Thyroid gland (tissue), 4 donors: Measurements from ENCODE around the gene EPB41L1.

Experiments
- POLR2A ChIP-seq, 2 donors: fragments of 450-650 bp; IDR thresholded peaks; one replicate each; pipeline ENCODE4 v1.6.1; 2017; ENCODE audit warnings: antibody characterized with exemption in 2 of 2, mild to moderate bottlenecking in 2 of 2, moderate library complexity in 1 of 2
- TF ChIP-seq, protein P1 (sequence below), 6 experiments: fragments of 200-600 bp in 3 of 6; fragments of 450-650 bp in 3 of 6; sonication (generic) in 3 of 6; IDR thresholded peaks; one replicate each; pipeline ENCODE4 v1.5.1; 2016 to 2019; ENCODE audit warnings: antibody characterized with exemption in 6 of 6, mild to moderate bottlenecking in 2 of 6, inconsistent platforms in 1 of 6, moderate library complexity in 1 of 6

DNA sequence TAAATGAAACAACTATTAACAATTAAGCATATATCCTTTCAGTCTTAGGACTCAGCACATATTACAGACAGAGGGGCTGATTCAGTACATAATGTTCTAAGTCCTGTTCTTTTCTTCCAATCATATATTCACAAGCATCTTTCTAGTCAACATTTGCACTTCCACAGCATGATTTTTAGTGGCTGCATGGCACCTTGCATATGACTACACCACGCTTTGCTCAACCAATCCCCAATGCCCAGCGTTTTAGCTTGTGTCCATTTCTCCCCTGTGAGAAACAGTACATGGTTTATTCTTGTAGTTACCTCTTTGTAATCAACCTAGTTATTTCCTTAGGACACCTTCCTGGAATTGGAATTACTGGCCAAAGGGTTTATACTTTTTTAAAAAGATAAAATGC, 115.0 kb downstream of the EPB41L1 start:
- TF ChIP-seq, protein P1, sequence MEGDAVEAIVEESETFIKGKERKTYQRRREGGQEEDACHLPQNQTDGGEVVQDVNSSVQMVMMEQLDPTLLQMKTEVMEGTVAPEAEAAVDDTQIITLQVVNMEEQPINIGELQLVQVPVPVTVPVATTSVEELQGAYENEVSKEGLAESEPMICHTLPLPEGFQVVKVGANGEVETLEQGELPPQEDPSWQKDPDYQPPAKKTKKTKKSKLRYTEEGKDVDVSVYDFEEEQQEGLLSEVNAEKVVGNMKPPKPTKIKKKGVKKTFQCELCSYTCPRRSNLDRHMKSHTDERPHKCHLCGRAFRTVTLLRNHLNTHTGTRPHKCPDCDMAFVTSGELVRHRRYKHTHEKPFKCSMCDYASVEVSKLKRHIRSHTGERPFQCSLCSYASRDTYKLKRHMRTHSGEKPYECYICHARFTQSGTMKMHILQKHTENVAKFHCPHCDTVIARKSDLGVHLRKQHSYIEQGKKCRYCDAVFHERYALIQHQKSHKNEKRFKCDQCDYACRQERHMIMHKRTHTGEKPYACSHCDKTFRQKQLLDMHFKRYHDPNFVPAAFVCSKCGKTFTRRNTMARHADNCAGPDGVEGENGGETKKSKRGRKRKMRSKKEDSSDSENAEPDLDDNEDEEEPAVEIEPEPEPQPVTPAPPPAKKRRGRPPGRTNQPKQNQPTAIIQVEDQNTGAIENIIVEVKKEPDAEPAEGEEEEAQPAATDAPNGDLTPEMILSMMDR (IDR thresholded peaks at IDR 0.05): no peak
- TF ChIP-seq POLR2A (IDR thresholded peaks at IDR 0.05): no peak
